Fibroblast of pulmonary artery (primary cell): ENCODE measurements around the gene CBX8.

Experiments used
- DNase-seq: peaks from one replicate; pipeline ENCODE4 v3.0.0-alpha.2; 2010; ENCODE audit warnings: low read depth
- H3K4me3 ChIP-seq: replicated peaks from 2 replicates; pipeline ENCODE4 v1.5.1; 2011; ENCODE audit warnings: low read depth, mild to moderate bottlenecking, control low read depth, low read length, moderate library complexity
- CTCF ChIP-seq: IDR thresholded peaks from 2 replicates; pipeline ENCODE4 v1.5.1; 2011; ENCODE audit warnings: mild to moderate bottlenecking, control low read depth, low read length, inconsistent platforms; ENCODE audit errors: missing control alignments

CBX8 gene

DNA sequence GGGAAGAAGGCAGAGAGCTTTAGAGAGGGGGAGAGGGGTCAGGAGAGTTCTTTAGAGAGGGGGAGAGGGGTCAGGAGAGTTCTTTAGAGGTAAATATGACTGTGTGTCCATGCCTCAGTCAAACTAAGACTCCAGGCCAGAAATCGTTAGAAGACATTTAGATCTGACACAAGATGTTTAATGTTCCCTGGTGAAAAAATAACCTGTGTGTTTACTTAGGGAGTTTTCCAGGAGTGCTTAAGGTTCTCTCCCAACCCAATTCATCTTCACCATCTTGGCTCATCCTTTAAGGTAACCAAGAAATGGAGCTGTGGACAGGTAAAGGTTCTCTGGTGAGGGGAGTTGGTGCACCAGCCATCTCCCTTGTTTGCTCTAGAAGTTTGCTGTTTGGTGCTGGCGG, 32.6 kb upstream of the CBX8 start:
- no peak for TF ChIP-seq CTCF
- no peak overlapping the region for H3K4me3 ChIP-seq
- no peak for DNase-seq

DNA sequence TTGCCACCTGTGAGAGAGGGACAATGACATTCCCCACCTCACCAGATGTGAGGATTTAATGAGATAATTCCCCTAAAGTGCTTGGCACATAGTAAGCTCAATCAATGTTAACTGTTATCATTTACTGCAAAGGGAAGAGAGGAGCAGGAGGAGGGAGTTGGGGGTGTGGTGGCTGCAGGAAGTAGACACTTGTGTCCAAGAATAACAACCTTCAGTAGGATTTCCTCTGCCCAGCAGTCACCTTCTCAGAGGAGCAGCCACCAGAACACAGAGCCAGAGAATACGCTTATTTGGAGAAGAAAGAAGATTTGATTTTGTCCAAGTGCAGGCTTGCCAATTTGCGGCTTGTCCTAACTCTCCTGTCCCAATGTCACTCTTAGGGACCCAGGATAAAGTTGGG, 32.1 kb upstream of the CBX8 start:
- no peak for DNase-seq
- no peak overlapping the region for H3K4me3 ChIP-seq
- TF ChIP-seq CTCF = no peak

DNA sequence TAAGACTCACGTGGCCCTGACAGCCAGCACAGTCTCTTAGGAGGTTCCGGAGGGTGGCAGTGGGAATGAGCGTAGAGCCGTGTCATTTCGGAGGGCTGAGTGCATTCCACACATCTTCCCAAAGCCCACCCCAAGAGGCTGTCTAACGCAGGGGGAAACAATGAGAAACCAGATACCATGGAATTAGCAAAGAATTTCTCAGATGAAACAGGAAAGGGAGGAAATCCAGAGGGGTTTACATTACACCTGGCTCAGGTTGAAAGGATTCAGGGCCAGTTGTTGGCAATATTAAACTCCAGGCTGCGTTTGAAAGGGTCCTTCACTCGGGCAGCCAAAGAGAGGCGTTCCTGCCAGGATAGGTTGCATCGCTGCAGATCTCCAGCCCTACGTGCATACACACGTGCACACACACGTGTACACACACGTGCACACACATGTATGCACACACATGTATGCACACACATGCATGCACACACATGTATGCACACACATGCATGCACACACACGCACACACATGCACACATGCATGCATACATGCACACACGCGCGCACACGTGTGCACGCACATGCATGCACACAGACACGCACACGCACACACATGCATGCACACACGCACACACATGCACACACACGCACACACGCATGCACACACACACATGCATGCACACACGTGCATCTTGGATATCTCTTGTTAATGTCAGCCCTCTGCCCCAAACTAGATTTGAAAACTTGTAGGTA, 30.1 kb upstream of the CBX8 start:
- no peak for DNase-seq
- TF ChIP-seq CTCF = no peak
- H3K4me3 ChIP-seq = no peak overlapping the region

GRCh38 chr17:79826204-79826680, 29.4 kb upstream of the CBX8 start:
- TF ChIP-seq CTCF = no peak
- H3K4me3 ChIP-seq = no peak overlapping the region
- peak; percentile 58 for DNase-seq

- DNase-seq = no peak
- TF ChIP-seq CTCF = no peak
- H3K4me3 ChIP-seq = no peak overlapping the region
Measured at GRCh38 chr17:79825580-79825921, 28.7 kb upstream of the CBX8 start.

GRCh38 chr17:79824893-79825579, 28.2 kb upstream of the CBX8 start:
- no peak for DNase-seq
- TF ChIP-seq CTCF = no peak
- no peak overlapping the region for H3K4me3 ChIP-seq
